ENCODE results near the gene CCDC92B. TPM values are rescaled to one million over a fixed set of nuclear protein-coding genes. Genes with fewer than 3 reads are reported as not detected.

Gene CCDC92B
- total RNA-seq, 3 donors from 2014 or later (not counting 1 experiment from before 2014, with no cell fraction given): not detected

GRCh38 chr17:2795441-2796163 lies 46.1 kb upstream of the CCDC92B start:
- 25% methylated on average over 28 of the region's 28 CpGs for WGBS (ENCODE audit: insufficient coverage)
- H3K4me3 ChIP-seq (ENCODE audit: low read length): peak overlapping the region; percentile 72
- Mint-ChIP-seq H3K4me1 (peaks cover 90 to 98% of the 10 kb centered on the region in 2 donors), H3K9me3 (no peaks in the 10 kb centered on the region), H3K36me3 (no peaks in the 10 kb centered on the region), H3K27me3 (ENCODE audit: low read depth in 2 of 2) (no peaks in the 10 kb centered on the region), H3K4me3 (peak overlapping the region; percentile 93), H3K27ac (peak overlapping the region; percentile 73 to 88)
- H3K36me3 ChIP-seq (ENCODE audit: control insufficient read depth, insufficient read depth, low read length): peaks cover 9% of the 10 kb centered on the region
- no peak overlapping the region for H3K27ac ChIP-seq (ENCODE audit: low read length)
- H3K9me3 ChIP-seq (ENCODE audit: control insufficient read depth, insufficient read depth, low read length): no peaks in the 10 kb centered on the region
- no peak for DNase-seq
- TF ChIP-seq, protein P1, sequence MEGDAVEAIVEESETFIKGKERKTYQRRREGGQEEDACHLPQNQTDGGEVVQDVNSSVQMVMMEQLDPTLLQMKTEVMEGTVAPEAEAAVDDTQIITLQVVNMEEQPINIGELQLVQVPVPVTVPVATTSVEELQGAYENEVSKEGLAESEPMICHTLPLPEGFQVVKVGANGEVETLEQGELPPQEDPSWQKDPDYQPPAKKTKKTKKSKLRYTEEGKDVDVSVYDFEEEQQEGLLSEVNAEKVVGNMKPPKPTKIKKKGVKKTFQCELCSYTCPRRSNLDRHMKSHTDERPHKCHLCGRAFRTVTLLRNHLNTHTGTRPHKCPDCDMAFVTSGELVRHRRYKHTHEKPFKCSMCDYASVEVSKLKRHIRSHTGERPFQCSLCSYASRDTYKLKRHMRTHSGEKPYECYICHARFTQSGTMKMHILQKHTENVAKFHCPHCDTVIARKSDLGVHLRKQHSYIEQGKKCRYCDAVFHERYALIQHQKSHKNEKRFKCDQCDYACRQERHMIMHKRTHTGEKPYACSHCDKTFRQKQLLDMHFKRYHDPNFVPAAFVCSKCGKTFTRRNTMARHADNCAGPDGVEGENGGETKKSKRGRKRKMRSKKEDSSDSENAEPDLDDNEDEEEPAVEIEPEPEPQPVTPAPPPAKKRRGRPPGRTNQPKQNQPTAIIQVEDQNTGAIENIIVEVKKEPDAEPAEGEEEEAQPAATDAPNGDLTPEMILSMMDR (IDR thresholded peaks at IDR 0.05): no peak
- no peak for ATAC-seq
- intact Hi-C loops (cut with micrococcal nuclease): loop anchor here (1.0 kb wide), 1 partner anchor 19 kb away; no protein-coding TSS in a partner anchor
- no peaks in the 10 kb centered on the region for H3K27me3 ChIP-seq (ENCODE audit: control insufficient read depth, insufficient read depth, low read length)
- peaks cover 93% of the 10 kb centered on the region for H3K4me1 ChIP-seq (ENCODE audit: control insufficient read depth, insufficient read depth, low read length)

- no peaks in the 10 kb centered on the region for H3K27me3 ChIP-seq (ENCODE audit: control insufficient read depth, insufficient read depth, low read length)
- ATAC-seq: no peak
- intact Hi-C loops (cut with micrococcal nuclease): loop anchor here (5.0 kb wide), 1 partner anchor 33 kb away; no protein-coding TSS in a partner anchor
Observed at GRCh38 chr17:2794111-2794803, 44.8 kb upstream of the CCDC92B start.

GRCh38 chr17:2792366-2793169 lies 43.1 kb upstream of the CCDC92B start:
- Histone ChIP-seq H3K4me3 (ENCODE audit: low read length) (peak overlapping the region; percentile 33), H3K36me3 (ENCODE audit: control insufficient read depth, insufficient read depth, low read length) (no peaks in the 10 kb centered on the region), H3K27me3 (ENCODE audit: control insufficient read depth, insufficient read depth, low read length) (no peaks in the 10 kb centered on the region), H3K27ac (ENCODE audit: low read length) (peak overlapping the region; percentile 57), H3K4me1 (ENCODE audit: control insufficient read depth, insufficient read depth, low read length) (peaks cover 67% of the 10 kb centered on the region), H3K9me3 (ENCODE audit: control insufficient read depth, insufficient read depth, low read length) (no peaks in the 10 kb centered on the region)
- H3K4me3 Mint-ChIP-seq: peak overlapping the region; percentile 93
- H3K9me3 Mint-ChIP-seq: no peaks in the 10 kb centered on the region
- peaks cover 62 to 81% of the 10 kb centered on the region in 2 donors for H3K4me1 Mint-ChIP-seq
- TF ChIP-seq, protein P1 (IDR thresholded peaks at IDR 0.05): no peak
- 11% methylated on average over 21 of the region's 24 CpGs for WGBS (ENCODE audit: insufficient coverage)
- intact Hi-C loops (cut with micrococcal nuclease): loop anchor here (1.0 to 5.0 kb wide), 2 partner anchors 22 to 35 kb away; no protein-coding TSS in a partner anchor
- H3K36me3 Mint-ChIP-seq: no peaks in the 10 kb centered on the region
- DNase-seq: peak; percentile 87 to 94
- peak; percentile 51 to 68 (median 61) for ATAC-seq
- H3K27me3 Mint-ChIP-seq (ENCODE audit: low read depth in 2 of 2): no peaks in the 10 kb centered on the region
- H3K27ac Mint-ChIP-seq: peak overlapping the region; percentile 88 to 91

More at GRCh38 chr17:2794111-2794803, 44.8 kb upstream of the CCDC92B start:
- Histone ChIP-seq H3K36me3 (ENCODE audit: control insufficient read depth, insufficient read depth, low read length) (no peaks in the 10 kb centered on the region), H3K9me3 (ENCODE audit: control insufficient read depth, insufficient read depth, low read length) (no peaks in the 10 kb centered on the region), H3K4me1 (ENCODE audit: control insufficient read depth, insufficient read depth, low read length) (peaks cover 84% of the 10 kb centered on the region), H3K4me3 (ENCODE audit: low read length) (no peak overlapping the region), H3K27ac (ENCODE audit: low read length) (no peak overlapping the region)
- H3K27ac Mint-ChIP-seq: peak overlapping the region; percentile 73 to 88
- no peaks in the 10 kb centered on the region for H3K36me3 Mint-ChIP-seq
- H3K4me3 Mint-ChIP-seq: peak overlapping the region; percentile 93
- H3K9me3 Mint-ChIP-seq: no peaks in the 10 kb centered on the region
- H3K4me1 Mint-ChIP-seq: peaks cover 76 to 96% of the 10 kb centered on the region in 2 donors
- peak in 1 of 2 donors; percentile 60 for DNase-seq
- TF ChIP-seq, protein P1 (IDR thresholded peaks at IDR 0.05): no peak
- WGBS (ENCODE audit: insufficient coverage): 49% methylated on average over 5 of the region's 6 CpGs
- no peaks in the 10 kb centered on the region for H3K27me3 Mint-ChIP-seq (ENCODE audit: low read depth in 2 of 2)

Data from natural killer cell (primary cell).